WERI-Rb-1 (cell line): Measurements from ENCODE around the gene KRT85.

Source experiments
- DNase-seq: peaks from one replicate; pipeline ENCODE4 v3.0.0-alpha.2; 2020
- H3K27ac ChIP-seq: fragments of 250-450 bp; sonication (Bioruptor Pico); 2 replicates; pipeline ENCODE4 v1.5.1; 2020; ENCODE audit warnings: mild to moderate bottlenecking, moderate library complexity
- H3K27me3 ChIP-seq: fragments of 250-450 bp; sonication (Bioruptor Pico); 2 replicates; pipeline ENCODE4 v1.5.1; 2021; ENCODE audit warnings: mild to moderate bottlenecking, low read depth, moderate library complexity; ENCODE audit not compliant: insufficient read depth, severe bottlenecking
- H3K36me3 ChIP-seq: fragments of 250-450 bp; sonication (Bioruptor Pico); 2 replicates; pipeline ENCODE4 v1.5.1; 2020; ENCODE audit warnings: mild to moderate bottlenecking, moderate library complexity
- H3K4me3 ChIP-seq: 2 replicates; pipeline ENCODE4 v1.5.1; 2011; ENCODE audit warnings: low read depth, mild to moderate bottlenecking, control low read depth, low read length
- H3K9me3 ChIP-seq: fragments of 250-450 bp; sonication (Bioruptor Pico); 2 replicates; pipeline ENCODE4 v1.5.1; 2021; ENCODE audit warnings: mild to moderate bottlenecking, moderate library complexity; ENCODE audit not compliant: severe bottlenecking
- TF ChIP-seq, protein P1 (sequence below): IDR thresholded peaks from 2 replicates; pipeline ENCODE4 v1.5.1; 2011; ENCODE audit warnings: low read depth, mild to moderate bottlenecking, control low read depth, inconsistent platforms, low read length

KRT85 gene

DNA sequence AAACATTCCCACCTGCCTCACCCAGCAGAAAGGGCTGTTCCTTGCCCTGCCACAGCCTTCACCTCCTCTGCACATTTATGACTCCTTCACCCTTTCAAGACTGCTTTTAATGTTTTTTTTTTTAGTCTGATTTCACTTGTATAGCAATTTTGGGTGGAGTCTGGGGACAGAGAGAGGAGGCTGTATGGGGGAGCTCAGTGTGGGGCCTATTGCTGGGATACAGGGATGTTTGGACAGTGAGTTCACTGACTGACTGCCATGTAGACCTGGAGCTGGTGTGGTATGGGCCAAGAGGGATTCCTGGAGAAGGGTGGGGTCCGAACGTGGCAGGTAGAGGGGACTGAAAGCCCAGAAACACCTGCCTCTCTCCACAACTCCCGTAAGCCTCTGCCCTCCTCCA is 1.9 kb upstream of the KRT85 start:
- H3K36me3 ChIP-seq: no peaks in the 10 kb centered on the region
- no peaks in the 10 kb centered on the region for H3K9me3 ChIP-seq
- H3K4me3 ChIP-seq: no peak overlapping the region
- TF ChIP-seq, protein P1, sequence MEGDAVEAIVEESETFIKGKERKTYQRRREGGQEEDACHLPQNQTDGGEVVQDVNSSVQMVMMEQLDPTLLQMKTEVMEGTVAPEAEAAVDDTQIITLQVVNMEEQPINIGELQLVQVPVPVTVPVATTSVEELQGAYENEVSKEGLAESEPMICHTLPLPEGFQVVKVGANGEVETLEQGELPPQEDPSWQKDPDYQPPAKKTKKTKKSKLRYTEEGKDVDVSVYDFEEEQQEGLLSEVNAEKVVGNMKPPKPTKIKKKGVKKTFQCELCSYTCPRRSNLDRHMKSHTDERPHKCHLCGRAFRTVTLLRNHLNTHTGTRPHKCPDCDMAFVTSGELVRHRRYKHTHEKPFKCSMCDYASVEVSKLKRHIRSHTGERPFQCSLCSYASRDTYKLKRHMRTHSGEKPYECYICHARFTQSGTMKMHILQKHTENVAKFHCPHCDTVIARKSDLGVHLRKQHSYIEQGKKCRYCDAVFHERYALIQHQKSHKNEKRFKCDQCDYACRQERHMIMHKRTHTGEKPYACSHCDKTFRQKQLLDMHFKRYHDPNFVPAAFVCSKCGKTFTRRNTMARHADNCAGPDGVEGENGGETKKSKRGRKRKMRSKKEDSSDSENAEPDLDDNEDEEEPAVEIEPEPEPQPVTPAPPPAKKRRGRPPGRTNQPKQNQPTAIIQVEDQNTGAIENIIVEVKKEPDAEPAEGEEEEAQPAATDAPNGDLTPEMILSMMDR: no peak
- no peak overlapping the region for H3K27ac ChIP-seq
- H3K27me3 ChIP-seq: peaks cover 32% of the 10 kb centered on the region
- DNase-seq: no peak

DNA sequence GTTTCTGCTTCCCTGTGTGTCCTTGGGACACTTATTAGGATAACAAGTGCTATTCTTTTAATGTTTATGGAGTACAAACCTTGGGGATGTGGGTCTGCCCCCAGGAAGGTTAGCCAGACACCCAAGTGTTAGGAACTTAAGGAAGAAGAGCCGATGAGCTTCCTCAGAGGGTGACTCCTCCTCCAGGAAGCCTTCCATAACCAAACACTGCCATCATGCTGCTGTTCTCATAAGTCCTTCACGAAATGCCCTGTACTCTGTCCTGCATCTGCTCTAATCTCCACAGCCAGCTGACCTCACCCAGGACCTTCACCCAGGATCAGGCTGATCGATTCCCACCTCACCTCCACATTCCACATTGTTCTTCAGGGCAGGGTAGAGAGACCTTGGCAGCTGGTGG is 1.2 kb upstream of the KRT85 start:
- DNase-seq: no peak
- H3K27ac ChIP-seq: no peak overlapping the region
- H3K36me3 ChIP-seq: no peaks in the 10 kb centered on the region
- peaks cover 25% of the 10 kb centered on the region for H3K27me3 ChIP-seq
- TF ChIP-seq, protein P1: no peak
- no peaks in the 10 kb centered on the region for H3K9me3 ChIP-seq
- H3K4me3 ChIP-seq: no peak overlapping the region

DNA sequence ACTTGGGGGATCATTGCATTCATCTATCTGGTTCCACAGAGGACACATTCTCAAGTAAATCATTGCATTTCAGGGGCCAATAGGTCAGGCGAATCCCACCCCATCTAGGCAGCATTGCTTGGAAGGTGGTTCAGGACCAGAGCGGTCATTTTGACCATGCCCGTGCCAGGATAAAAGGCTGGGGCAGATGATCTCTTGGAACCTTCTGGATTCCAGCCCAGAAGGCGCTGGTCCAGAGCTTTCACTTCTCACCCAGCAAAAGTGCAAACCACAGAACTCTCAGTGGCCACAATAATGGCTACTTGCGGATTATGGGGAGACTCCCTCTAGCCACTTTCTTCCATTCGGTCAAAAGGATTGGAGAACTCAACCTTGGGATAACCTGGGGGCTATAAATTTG is 595 bp upstream of the KRT85 start:
- TF ChIP-seq, protein P1: no peak
- no peak for DNase-seq
- Histone ChIP-seq H3K27me3 (peaks cover 25% of the 10 kb centered on the region), H3K36me3 (no peaks in the 10 kb centered on the region), H3K4me3 (no peak overlapping the region), H3K9me3 (no peaks in the 10 kb centered on the region), H3K27ac (no peak overlapping the region)

DNA sequence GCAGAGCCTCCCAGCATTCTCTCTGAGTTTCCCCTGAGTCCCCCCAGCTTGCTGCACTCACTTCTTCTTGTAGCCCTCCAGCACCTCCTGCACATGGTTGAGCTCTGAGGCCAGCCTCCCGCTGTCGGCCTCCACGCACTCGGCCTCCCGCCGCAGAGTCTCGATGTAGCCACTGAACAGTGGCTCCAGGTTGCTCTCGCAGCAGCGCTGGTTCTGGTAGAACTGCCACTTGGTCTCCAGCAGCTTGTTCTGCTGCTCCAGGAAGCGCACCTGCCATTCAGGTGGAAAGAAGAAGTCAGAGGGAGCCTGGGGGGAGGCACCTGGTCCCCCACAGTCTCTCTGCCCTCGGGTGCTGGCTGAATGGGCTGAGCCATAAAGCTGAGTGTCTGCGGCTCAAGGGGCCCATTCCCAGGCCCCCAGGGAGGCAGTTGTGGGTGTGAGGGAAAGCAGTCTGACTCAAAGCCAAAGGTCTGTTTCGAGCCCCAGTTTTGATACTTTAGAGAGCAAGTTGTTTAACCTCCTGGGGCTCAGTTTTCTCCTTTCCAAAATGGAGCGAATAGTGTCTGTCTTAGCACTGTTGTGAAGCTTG is 2.3 kb downstream of the KRT85 start:
- DNase-seq: no peak
- no peak overlapping the region for H3K4me3 ChIP-seq
- TF ChIP-seq, protein P1: no peak
- H3K27me3 ChIP-seq: peaks cover 17% of the 10 kb centered on the region
- H3K9me3 ChIP-seq: no peaks in the 10 kb centered on the region
- no peaks in the 10 kb centered on the region for H3K36me3 ChIP-seq
- H3K27ac ChIP-seq: no peak overlapping the region

DNA sequence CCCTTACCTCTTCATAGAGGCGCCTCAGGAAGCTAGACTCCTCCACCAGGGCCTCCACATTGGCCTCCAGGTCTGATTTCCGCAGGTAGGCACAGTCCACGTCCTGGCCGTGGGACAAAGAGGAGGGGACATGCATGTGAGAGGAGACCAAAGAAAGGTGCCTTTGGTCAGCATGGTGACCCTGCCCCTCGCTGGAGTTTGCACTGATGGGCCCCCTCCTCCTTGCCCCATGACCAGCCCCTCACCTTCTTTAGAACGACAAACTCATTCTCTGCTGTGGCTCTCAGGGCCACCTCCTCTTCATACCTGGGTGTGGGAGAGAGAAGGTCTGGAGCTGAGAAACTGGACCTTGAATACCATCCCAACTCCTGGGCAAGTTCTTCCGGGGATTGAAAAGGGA is 3.2 kb downstream of the KRT85 start:
- TF ChIP-seq, protein P1: no peak
- Histone ChIP-seq H3K36me3 (no peaks in the 10 kb centered on the region), H3K9me3 (no peaks in the 10 kb centered on the region), H3K4me3 (no peak overlapping the region), H3K27me3 (peaks cover 15% of the 10 kb centered on the region), H3K27ac (no peak overlapping the region)
- no peak for DNase-seq

DNA sequence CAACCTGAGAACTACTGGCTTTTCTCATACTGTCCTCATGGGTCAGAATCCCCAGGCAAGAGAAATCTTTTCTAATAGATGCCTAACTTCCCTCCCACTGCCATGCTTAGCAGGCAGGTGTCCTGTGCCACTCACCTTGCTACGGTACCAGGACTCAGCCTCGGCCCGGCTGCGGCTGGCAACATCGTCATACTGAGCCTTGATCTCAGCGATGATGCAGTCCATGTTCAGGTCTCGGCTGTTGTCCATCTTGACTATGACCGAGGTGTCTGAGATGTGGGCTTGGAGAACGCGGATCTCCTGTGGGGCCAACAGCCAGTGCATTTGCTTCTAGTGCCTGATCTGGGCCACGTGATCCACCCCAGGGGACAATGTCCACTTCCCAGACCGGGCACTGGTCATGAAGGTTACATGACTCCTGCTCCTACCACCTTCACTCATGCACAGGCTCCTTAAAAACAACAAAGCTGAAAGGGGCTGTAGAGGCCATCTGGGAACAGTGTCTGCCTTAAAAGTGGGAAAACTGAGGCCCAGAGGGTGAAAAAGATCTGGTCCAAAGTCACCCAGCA is 4.1 kb downstream of the KRT85 start:
- TF ChIP-seq, protein P1: no peak

More for the DNA sequence above, 4.1 kb downstream of the KRT85 start:
- H3K36me3 ChIP-seq: no peaks in the 10 kb centered on the region
- DNase-seq: no peak
- no peak overlapping the region for H3K27ac ChIP-seq
- H3K27me3 ChIP-seq: peaks cover 10% of the 10 kb centered on the region
- no peaks in the 10 kb centered on the region for H3K9me3 ChIP-seq
- no peak overlapping the region for H3K4me3 ChIP-seq
